HG03439 (cell line): ENCODE data around the gene ZNF668.

ENCODE experiments used
- ATAC-seq: cut with Tn5 transposase; IDR thresholded peaks from one replicate; pipeline ENCODE4 v1.9.1; 2021; ENCODE audit warnings: mild to moderate bottlenecking, moderate library complexity; ENCODE audit not compliant: unreplicated experiment

ZNF668 gene

DNA sequence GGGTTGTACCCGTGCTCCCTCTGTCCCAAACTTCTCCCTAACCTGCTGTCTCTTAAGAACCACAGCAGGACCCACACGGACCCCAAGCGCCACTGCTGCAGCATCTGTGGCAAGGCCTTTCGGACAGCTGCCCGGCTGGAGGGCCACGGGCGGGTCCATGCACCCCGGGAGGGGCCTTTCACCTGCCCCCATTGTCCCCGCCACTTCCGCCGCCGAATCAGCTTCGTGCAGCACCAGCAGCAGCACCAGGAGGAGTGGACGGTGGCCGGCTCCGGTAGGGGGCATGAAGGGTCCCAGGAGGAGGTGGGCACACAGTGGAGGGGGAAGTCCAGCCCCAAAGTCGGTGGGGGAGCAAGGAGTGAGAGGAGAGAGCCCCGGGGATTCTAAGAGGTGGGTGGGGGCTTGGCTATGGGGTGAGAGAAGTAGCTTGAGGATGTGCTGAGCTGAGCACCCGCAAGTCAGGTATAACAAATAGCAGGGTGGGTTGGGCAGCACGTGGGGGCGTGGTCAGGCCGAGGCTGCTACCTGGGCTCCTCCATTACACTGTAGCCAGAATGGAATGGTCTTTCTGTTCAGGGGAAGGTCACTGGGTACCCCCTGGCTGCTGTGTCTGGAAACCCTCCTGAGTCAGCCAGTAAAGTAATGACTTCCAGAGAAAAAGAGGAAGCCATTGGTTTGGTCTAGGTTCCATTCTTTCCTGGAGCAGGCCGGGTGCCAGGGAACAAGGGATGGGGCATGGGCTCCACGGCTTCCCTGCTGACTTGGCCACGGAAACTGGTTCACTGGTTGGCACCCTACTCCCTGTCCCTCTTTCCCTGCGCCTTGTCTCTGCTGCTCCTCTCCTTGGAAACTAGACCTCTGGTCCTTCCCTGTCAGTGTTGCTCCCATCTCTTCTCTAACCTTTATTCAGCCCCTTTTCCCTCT is 7.7 kb upstream of the ZNF668 start:
- ATAC-seq: no peak

DNA sequence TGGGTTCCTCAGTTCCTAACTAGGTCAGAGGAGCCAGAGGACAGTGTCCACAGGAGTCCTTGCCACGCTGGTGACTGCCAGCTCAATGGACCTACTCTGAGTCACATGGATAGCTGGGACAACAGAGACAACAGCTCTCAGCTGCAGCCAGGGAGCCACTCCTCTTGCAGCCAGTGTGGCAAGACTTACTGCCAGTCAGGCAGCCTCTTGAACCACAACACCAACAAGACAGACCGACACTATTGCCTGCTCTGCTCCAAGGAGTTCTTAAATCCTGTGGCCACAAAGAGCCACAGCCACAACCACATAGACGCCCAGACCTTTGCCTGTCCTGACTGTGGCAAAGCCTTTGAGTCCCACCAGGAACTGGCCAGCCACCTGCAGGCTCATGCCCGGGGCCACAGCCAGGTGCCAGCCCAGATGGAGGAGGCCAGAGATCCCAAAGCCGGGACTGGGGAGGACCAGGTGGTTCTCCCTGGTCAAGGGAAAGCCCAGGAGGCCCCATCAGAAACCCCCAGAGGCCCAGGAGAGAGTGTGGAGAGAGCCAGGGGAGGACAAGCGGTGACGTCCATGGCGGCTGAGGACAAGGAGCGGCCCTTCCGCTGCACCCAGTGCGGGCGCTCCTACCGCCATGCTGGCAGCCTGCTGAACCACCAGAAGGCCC is 6.8 kb upstream of the ZNF668 start:
- ATAC-seq: no peak

DNA sequence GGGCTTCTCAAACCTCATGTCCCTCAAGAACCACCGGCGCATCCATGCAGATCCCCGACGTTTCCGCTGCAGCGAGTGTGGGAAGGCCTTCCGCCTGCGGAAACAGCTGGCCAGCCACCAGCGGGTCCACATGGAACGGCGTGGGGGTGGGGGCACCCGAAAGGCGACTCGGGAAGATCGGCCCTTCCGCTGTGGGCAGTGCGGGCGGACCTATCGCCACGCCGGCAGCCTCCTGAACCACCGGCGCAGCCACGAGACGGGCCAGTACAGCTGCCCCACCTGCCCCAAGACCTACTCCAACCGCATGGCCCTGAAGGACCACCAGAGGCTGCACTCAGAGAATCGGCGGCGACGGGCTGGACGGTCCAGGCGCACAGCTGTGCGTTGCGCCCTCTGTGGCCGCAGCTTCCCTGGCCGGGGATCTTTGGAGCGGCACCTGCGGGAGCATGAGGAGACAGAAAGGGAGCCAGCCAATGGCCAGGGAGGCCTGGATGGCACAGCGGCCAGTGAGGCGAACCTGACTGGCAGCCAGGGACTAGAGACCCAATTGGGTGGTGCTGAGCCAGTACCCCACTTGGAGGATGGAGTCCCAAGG is 6.1 kb upstream of the ZNF668 start:
- no peak for ATAC-seq

DNA sequence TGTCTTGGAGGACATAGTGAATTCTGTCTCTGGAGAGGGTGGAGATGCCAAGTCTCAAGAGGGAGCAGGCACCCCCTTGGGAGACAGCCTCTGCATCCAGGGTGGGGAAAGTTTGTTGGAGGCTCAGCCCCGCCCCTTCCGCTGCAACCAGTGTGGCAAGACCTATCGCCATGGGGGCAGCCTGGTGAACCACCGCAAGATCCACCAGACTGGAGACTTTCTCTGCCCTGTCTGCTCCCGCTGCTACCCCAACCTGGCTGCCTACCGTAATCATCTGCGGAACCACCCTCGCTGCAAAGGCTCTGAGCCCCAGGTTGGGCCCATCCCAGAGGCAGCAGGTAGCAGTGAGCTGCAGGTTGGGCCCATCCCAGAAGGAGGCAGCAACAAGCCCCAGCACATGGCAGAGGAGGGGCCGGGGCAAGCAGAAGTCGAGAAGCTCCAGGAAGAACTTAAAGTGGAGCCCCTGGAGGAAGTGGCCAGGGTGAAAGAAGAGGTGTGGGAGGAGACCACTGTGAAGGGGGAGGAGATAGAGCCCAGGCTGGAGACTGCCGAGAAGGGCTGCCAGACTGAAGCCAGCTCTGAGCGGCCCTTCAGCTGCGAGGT is 5.4 kb upstream of the ZNF668 start:
- no peak for ATAC-seq

DNA sequence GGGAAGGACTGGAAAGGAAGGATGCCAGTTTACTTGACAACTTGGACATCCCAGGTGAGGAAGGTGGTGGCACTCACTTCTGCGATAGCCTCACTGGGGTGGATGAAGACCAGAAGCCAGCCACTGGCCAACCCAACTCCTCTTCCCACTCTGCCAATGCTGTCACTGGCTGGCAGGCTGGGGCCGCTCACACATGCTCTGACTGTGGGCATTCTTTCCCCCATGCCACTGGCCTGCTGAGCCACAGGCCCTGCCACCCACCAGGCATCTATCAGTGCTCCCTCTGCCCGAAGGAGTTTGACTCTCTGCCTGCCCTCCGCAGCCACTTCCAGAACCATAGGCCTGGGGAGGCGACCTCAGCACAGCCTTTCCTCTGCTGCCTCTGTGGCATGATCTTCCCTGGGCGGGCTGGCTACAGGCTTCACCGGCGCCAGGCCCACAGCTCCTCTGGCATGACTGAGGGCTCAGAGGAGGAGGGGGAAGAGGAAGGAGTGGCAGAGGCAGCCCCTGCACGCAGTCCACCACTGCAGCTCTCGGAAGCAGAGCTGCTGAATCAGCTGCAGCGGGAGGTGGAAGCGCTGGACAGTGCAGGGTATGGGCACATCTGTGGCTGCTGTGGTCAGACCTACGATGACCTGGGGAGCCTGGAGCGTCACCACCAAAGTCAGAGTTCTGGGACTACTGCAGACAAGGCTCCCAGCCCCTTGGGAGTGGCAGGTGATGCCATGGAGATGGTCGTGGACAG is 4.7 kb upstream of the ZNF668 start:
- no peak for ATAC-seq

DNA sequence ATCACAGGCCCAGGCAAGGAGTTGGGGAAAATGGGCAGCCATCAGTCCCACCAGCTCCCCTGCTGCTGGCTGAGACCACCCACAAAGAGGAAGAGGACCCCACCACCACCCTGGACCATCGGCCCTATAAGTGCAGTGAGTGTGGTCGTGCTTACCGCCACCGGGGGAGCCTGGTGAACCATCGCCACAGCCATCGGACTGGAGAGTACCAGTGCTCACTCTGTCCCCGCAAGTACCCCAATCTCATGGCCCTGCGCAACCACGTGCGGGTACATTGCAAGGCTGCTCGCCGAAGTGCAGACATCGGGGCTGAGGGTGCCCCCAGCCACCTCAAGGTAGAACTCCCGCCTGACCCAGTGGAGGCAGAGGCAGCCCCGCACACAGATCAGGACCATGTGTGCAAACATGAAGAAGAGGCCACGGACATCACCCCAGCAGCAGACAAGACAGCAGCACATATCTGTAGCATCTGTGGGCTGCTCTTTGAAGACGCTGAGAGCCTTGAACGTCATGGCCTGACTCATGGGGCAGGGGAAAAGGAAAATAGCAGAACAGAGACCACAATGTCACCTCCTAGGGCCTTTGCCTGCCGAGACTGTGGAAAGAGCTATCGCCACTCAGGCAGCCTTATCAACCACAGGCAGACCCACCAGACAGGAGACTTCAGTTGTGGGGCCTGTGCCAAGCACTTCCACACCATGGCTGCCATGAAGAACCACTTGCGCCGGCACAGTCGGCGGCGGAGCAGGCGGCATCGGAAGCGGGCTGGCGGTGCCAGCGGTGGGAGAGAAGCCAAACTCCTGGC is 3.8 kb upstream of the ZNF668 start:
- no peak for ATAC-seq

DNA sequence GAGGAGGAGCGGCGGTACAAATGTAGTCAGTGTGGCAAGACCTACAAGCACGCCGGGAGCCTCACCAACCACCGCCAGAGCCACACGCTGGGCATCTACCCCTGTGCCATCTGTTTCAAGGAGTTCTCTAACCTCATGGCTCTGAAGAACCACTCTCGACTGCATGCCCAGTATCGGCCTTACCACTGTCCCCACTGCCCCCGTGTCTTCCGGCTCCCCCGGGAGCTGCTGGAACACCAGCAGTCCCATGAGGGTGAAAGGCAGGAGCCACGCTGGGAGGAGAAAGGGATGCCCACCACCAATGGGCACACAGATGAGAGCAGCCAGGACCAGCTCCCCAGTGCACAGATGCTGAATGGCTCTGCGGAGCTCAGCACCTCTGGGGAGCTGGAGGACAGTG is 3.0 kb upstream of the ZNF668 start:
- ATAC-seq: no peak

DNA sequence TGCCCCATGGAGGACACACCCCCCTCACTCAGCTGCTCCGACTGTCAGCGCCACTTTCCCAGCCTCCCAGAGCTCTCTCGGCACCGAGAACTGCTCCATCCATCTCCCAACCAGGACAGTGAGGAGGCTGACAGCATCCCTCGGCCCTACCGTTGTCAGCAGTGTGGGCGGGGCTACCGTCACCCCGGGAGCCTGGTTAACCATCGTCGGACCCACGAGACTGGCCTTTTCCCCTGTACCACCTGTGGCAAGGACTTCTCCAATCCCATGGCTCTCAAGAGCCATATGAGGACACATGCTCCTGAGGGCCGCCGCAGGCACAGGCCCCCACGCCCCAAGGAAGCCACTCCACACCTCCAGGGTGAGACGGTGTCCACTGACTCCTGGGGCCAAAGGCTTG is 2.3 kb upstream of the ZNF668 start:
- no peak for ATAC-seq

DNA sequence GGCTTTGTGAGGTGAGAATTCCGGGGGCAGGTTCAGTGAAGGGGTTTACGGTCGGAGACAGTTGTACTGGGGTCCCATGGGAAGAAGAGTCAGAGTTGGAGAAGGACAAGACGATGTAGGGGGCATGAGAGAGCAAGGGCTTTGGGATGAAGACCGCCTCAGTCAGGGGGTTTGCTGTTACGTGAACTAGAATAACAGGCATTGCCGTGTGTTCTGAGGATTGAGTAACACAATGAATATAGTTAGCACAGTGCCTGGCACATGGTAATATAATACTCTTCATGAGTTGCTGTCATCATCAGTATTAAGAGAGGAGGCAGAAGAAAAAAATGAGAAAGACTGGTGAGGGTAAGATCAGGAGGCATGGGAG is 759 bp upstream of the ZNF668 start:
- ATAC-seq: no peak

DNA sequence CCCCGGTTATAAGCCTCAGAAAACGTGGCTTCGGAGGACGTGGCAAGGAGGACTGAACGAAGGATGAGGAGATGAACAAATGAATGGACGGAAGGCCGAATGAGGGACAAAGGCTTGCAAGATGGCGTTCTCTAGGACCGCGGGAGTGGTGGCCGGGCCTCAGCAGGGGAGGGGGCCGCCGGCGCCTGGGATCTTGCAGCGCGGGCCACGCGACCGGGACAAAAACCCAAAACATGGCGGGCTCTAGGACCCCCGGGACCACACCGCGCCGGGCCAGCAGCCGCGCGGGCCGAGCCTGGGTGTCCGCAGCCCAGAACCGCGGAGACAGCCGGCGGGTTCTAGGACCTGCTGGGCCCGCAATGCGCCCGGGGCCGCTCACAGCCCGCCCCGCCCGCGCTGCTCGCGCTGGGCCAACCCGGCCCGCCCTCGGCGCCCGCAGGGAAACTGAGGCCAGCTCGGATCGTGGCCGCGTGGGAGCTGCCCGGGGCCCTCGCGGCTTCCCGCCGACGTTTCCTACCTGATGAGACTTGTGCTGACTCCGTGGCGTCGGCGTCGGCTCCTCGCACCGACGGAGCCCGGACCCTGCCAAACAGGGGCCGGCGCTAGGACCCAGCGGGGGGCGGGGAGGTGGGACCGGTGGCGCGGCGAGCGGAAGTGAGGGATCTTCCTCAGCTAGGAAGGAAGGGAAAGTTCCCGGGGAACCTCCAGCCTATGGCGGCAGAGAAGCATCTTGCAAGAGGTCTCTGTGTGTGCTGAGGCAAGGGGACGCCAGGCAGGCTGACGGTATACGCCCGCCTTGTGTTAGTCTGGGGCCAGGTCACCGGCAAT is 684 bp downstream of the ZNF668 start:
- peak; percentile 53 for ATAC-seq

DNA sequence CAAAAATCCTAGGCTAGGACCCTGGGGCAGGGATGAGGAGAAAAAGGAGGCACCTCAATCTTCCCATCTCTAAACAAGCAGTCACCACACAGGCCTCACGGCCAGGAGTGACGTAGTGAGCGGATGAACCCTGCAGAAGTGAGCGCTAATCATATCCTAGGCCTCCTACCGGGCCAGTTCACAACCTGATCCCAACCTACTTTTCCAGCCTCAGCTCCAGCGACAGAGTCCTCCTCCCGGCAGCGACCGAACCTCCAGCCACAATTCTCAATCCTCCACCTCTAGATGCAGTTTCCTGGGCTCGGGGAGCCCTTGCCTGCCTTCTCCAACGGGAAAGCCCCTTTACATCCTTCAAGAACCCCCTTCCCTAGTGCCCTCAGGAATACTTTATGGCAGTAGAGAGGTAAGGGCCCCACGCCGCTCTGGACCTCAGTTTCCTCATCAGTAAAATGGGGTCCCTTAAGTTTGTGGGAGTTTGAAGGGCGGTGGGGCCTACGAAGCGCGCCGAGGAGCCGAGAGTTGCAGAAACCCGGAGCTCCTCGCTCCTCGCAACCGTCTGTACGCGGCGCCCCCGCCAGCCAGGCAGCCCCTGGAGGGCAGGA is 1.4 kb downstream of the ZNF668 start:
- peak; percentile 14 for ATAC-seq

DNA sequence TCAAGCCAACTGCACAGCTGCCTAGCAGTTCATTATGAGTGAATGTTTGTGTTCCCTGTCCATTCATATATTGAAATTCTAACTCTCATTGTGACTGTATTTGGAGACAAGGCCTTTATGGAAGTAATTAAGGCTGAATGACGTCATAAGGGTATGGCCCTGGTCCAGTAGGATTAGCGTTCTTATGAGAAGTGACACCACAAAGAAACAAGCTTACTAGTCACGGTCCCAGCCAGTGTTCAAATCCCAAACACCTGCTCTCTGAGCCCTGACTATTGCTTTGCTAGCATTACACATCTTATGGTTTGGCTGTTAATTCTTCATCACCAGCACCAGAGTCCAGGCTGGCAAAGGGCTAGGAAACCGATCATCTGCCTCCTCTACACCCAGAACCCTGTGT is 2.2 kb downstream of the ZNF668 start:
- no peak for ATAC-seq

DNA sequence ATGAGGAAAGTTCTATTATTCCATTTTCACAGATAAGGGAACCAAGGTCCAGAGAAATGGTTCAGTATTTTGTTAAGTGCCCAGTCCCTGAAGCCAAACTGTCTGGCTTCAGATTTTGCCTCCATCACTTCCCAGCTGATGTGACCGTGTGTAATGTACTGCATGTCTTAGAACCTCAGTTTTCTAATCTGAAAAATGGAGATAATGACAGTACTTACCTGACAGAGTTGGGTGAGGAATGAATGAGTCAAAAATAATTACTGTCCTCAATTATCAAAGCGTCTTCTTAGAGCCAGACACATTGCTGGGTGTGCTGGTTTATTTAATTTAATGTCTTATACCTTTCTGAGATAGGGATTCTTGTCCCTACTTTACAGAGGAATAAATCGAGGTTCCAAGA is 6.7 kb downstream of the ZNF668 start:
- no peak for ATAC-seq

DNA sequence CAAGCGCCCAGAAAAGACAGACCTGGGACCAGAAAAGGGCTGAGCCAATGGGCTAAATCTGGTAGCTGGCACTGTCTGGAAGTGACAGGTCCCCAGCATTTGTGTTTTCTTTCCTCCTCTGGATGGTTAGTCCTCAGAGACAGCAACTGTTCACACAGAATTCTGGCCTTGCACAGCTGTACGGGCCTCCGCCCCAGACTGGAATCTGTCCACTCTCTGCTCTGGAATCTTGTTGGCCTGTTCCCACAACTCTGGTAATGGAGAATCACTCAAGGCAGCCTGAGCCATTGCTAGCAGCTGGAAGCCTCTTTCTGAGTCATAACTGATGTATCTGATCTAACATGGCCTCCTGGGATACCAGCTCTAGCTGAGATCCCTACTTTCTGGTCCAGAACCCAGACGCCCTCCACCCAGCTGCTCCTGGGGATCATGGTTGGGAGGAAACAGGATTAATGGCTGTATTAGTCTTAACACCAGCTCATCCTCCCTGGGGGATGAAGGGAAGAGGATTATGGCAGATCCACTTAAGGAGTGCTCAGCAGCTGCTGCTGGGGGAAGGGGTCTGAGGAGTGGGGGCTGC is 9.1 kb downstream of the ZNF668 start:
- ATAC-seq: no peak

DNA sequence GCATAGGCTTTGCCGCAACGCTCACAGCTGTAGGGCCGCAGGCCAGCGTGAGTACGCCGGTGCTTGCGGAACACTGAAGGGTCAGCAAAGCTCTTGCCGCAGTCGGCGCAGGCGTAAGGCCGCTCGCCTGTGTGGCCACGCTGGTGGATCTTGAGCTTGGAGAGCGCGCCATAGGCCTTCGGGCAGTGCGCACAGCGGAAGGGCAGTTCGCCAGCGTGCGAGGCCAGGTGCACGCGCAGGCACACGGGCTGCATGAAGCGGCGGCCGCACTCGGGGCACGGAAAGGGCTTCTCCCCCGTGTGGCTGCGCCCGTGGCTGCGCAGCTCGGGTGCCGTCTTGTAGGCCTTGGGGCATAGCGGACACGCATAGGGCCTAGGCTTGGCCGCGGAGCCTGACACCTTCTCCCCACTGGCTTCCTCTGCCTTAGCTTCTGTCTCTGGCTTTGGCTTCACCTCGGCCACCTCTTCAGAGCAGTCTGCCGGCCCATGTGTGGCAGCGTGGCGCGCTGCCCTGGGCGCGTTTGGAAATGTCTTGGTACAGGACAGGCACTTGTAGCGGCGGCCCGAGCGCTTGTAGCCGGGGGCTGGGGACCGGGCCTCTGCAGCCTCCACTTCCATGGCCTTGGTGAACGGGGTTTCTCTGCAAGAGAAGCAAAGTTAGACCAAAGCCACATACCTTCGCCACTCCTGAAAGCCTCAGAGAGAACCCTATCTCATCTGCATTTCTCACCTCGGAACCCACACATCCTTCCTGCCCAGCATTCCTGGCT is 10.0 kb downstream of the ZNF668 start:
- no peak for ATAC-seq

DNA sequence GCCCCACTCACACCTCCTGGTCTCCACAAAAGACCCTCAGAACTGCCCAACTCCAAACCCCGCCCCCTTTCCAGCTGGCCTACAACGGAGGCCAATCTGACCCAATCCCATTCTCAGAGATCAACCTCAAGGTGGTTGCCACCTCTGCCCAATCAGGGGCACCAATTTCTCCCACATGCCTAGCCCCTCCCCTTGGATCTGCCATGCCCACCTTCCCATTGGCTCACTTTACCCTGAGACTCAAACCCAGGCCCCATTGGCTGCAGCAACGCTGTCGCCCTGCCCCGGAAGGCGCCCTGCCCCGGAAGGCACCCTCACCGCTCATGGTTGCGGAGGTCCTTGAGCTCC is 10.6 kb downstream of the ZNF668 start:
- no peak for ATAC-seq

DNA sequence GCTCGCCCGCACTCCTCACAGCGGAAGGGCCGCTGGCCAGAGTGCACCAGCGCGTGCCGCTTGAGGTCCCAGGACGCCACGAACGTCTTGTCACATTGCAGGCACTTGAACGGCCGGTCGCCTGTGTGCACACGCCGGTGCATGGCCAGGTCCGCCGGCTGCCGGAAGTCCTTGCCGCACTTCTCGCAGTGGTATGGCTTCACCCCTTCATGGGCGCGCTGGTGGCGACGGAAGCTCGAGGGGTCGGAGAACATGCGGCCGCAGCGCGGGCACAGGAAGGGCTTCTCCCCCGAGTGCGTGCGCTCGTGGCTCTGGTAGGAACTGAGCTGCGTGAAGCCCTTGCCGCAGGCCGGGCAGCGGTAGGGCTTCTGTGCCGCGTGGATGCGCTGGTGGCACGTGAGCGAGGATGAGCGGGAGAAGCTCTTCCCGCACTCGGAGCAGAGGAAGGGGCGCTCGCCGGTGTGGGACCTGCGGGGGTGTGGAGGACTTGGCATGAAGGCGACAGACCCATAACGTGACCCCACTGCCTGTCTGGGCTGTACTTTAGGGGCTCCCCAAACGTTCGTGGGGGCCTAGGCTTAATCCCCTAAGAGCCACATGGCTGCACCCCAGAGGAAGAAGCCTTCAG is 12.1 kb downstream of the ZNF668 start:
- ATAC-seq: no peak
